ENCODE results near the gene ASAP2.

The ASAP2 gene

DNA sequence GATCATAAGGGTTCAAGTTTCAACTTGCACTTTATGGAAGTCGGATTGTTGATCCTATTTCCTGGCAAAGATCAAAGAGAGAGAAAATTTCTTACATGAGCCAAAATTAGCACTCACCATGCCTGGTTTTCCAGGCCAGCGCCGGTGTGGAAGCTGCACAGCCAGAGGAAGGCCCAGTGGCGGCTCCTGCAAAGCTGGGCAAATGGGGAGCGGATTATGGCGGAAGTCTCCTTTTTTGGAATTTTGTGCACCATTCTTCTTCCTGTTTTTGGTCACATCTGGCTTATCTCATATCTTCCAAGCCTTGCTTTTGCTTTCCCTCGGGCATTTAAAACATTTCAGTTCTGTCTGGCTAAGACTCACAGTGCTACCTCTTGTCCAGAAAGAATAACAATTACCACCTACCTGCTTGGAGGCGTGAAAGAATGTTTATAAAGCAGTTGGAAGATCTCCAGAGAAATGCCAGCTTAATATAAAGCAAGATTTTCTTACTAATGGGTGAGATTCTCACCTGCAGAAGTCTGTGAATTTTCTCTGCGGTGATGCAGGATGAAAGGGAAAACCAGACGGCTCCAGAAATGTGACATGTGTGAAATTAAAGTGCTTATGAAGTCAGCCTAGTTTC lies 94.3 kb downstream of the ASAP2 start:
- DNase-seq: no peak

DNA sequence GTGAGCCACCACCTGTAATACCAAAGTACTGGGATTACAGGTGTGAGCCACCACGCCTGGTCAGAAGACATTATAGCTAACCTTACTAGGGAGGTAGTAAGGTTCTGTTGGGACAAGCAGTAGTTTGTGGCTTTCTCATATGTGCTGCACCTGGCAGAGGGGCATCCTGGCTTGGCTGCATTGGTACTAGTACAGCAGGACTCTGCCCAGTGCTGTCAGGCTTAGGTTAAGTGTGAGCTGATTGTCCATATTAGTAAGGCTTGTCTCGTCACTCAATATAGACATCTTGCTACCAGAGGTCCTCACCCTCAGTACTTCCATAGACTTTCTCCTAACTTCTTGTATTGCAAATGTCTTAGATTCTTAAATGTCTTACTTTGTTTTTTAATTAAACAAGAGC lies 96.1 kb downstream of the ASAP2 start:
- DNase-seq: no peak

DNA sequence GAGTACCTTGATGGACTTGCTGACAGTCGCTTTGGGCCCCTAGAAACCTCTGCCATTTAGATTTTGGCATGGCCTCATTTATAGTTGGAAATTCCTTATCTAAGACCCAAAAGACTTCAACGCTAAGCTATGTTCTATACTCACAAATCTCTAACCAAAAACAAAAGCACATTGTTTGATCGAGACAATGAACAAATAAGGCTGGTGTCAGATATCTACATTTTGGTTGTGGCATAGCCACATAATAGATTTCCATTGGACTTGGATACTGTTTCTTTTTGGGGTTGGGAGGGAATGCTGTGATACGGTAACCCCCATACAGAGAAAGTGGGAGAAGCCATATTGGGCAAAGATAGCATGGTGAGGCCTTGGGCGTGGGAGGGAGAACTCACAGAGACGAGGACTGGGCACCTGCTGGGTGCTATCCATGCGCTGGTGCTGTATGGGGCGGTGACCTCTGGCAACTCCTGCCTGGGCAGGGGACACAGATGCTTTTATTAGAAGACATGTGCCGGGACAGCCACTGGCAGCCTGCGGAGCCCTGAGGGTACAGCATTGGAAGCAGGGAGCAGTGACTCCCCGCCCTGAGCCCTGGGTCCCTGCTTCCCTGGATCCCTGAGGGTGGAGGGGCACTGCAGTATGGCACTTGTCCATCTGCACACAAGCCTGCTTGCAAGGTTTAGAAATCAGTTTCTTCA lies 97.1 kb downstream of the ASAP2 start:
- DNase-seq: no peak

DNA sequence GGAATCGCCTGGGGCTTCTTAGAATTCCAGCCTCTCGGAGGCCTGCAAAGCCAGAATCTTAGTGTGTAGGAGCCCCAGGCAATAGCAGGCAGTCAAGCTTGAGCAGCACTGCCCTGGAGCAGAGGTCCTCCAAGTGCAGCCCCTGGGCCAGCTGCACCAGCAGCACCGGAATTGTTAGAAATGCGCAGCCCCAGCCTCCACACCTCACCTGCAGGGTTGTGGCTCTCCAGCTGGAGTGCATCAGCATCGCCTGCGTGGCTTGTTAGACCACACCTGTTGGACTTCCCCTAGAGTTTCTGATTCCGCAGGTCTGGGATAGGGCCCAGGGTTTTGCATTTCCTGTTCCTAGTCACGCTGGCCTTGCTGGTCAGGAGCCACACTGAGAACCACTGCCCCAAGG lies 100.3 kb downstream of the ASAP2 start:
- no peak for DNase-seq

DNA sequence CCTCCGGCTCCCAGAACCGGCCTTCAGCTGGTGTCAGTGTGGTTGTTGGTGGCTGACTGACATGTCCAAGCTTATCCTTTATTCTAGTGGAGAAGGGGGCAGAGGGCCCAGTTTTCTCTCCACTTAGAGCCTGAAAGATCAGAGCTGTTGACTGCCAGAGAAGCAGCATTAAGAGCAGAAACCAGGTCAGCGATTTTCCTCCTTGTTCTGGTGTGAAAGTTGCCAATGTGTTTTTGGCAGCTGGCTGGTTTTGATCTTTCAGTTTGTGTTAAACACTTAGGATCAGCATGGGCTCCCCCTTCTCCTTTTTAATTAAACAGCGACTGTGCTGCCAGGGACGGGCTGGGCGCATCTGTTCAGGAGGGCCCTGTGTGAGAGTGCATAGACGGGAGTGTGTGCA lies 100.9 kb downstream of the ASAP2 start:
- DNase-seq: no peak

DNA sequence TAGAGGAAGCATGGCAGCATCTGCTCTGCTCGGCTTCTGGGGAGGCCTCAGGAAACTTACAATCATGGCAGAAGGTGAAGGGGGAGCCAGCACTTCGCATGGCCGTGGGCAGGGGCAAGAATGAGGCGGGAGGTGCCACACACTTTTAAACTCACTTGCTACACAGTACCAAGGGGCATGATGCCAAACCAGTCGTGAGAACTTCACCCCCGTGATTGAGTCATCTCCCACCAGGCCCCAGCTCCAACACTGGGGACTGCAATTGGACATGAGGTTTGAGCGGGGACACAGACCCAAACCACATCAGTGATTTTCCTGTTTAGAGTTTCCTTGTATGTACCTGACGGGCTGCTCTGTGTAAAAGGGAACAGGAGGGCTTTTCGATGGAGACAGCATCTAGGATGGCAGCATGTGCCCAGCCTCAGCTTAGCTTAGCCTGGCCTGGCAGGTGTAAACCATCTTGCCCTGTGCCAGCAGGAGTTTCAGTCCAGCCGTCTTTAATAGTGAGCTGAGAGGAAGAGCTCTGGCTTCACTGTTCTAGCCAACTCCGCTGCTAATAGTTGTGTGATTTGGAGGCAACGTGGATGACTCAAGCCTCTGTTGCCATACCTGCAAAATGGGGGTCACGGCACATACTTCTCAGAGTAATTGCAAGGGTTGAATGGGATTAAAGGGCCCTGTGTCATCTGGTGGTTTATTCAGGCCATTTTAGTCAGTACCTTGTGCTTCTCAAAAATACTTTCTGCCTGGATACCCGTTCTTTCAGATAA lies 101.8 kb downstream of the ASAP2 start:
- no peak for DNase-seq

DNA sequence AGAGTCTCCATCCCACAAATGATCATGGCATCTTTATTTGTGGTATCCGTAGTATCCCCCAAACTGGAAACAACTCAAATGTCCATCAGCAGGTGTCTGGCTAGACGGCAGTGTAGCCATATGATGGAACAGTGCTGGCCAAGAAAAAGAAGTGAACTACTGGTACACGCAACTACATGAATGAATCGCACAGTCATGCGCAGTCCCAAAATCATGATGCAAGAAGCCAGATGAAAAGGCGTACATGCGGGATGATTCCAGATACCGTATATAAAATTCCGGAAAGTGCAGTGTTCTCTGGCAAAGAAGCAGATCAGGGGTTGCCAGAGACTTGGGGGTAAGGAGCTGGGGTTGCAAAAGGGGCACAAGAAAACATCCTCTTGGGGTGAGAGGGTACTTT lies 102.5 kb downstream of the ASAP2 start:
- DNase-seq: no peak

DNA sequence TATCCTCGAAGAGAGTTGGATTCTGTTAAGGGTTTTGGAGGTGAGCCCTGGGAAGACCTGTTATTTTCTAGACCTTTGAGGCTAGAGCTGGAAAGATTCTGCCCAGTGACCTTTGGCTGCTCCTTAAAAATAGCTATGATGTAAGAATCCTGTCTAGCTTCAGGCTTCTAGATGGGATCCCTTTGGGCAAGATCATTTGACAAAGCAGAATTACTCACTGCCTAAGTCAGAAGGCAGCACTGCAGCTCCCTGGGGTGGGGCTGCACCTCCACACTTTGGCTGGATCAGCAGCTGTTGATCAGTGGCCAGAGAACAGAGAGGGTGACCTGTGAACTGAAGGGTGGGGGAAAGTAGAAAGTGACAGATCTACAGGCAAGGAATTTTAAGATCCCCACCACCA lies 103.8 kb downstream of the ASAP2 start:
- no peak for DNase-seq

DNA sequence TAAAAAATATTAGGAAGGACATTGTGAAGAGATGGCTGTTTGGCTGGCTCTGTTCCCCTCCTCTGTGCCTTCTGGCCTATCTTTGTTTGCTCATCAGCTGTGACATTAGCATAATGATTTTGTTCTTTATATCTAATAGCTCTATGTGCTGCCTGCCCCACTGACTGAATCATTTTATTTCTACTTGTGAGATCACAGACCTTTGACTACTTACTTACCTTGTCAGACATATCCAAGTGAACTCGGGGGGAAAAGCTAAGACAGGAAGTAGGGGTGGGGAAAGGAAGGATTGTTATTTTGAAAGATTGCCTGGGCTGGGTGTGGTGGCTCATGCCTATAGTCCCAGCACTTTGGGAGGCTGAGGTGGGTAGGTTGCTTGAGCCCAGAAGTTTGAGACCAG lies 104.2 kb downstream of the ASAP2 start:
- DNase-seq: no peak

DNA sequence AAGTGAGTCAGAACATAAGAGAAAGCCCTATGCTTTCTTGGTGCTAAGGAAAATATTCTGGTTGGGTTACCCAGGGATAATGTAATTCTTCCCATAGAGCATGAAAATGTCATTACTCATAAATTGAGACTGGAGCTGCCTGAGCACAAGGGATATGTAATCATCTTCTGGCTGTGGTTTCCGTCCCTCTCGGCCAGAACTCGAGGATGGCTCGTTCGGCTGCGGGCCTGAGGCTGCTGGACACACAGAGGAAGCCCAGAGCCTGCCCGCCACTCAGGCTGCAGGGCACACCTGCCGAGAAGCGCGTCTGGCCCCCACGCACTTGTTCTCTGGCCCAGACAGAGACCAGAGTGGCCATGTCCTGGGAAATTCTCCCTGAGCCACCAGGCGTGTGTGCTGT lies 104.9 kb downstream of the ASAP2 start:
- no peak for DNase-seq

DNA sequence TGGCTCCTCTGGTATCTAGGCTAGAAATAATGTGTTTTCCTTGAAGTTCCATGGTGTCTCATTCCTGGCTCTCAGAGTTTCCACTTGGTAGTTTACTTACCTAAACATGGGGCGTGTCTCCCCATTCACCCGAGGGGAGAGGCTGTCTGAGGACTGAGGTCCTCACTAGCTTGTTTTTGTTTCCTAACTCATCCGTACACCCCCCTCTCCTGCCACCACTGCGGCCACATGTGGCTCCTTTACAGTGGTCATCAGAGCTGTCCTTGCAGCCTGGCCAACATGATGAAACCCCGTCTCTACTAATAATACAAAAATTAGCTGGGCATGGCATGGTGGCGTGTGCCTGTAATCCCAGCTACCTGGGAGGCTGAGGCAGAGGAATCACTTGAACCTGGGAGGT lies 106.0 kb downstream of the ASAP2 start:
- no peak for DNase-seq

DNA sequence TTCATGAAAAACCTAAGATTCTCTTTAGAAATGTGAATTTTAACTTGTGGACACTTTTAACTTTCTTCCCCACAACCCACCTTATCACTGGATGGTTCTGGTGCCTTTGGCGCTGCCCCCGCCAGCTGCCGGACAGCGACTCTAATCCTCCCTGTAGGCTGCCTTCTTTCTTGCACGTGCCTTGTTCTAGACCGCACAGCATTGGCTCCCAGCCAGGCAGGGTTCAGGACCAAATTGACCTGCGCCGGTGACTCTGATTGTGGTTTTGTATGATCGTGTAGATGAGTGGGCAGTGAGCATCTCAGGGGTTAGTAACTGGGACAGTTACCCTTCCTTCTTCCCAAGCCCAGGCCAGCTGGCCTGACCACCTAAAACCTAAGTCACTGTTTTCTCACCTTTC lies 106.8 kb downstream of the ASAP2 start:
- DNase-seq: no peak

DNA sequence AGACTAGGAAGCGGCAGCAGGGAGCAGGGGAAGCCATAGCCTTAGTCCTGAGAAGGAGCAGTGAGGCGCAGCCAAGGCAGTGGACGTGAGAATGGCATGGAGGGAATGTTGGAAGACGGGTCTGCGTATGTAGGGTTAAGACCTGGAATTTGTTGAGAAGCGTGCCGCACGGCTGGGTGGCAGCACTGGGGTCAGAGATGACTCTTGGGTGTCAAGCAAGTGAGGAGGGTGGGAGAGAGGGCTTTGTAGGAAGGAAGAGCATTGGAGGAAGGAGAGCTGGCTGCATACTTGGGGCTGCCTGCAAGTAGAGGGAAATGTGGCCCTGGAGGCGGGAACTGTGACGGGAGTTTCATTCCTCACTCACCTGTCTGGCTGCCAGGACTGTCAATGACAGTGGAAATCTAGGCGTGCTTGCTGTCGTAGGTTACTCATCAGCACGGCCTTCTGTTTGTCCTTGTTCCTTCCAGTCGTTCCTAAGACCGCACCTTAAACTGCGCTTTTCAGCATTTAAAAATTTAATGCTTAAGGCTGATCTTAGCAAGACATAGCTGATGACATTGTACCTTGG lies 108.8 kb downstream of the ASAP2 start:
- DNase-seq: no peak

DNA sequence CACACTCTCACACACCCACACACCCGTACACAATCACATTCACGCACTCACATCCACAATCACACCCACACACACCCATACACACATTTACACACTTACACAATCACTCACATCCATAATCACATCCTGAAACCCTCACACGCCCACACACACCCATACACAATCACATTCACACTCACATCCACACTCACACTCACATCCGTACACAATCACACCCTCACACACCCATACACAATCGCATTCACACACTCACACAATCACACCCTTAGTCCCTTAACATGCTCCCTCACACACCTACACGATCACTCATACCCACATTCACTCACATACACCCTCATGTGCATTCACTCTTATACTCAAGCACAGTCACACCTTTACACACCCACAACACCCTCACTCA lies 110.9 kb downstream of the ASAP2 start:
- DNase-seq: no peak

DNA sequence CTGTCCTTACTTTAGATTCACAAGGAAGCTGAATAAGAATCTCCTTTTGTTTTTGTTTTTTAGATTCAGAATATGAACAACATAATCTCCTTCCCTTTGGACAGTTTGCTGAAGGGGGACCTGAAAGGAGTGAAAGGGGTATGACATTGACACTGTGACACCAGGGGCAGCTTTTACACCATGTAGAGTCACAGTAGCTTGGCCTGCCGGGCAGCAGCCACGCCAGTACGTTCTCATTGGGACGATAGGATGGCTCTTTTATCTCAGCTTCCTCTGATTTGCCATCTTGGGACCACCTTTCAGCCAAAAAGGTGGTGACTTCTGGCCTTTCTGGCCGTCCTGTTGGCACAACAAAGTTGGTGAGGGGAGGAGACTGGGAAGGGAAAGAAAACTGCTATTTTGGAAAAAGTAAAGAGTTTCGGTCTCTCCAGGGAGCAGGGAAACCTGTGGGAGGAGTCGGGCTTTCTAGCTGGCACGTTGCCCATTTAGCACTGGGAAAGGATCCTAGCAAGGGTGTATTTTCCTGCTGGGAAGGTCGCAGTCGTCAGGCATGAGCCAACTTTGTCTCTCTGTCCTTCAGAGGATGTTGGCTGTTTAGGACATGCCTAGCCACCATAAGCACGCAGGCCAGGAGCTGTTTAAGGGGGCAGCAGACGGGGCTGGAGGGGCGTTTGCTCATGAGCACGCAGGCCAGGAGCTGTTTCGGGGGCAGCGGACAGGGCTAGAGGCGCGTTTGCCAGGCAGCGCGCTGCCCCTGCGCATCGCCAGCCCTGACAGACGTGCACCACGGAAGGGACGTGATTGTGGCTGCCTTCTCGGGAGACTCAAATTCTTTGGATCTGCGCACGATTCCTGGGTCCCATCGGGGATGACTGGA lies 112.1 kb downstream of the ASAP2 start:
- DNase-seq: peak; percentile 46

DNA sequence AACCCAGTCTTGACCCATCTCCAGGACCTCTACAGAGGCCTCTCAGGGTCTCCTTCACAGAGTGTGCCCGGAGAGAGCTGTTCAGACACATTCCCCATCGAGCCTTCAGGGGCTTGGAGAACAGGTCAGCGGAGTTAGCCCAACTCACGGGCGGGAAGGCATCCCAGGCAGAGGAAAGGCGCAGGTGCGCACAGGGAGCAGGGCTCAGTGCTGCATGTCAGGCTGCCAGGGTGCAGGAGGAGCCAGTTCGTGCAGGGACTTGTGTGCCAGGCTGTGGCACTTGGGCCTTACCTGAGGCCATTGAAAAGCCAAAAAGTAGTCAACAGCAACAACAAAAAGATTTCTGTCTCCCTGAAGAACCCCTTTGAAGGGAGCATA lies 112.7 kb downstream of the ASAP2 start:
- no peak for DNase-seq

DNA sequence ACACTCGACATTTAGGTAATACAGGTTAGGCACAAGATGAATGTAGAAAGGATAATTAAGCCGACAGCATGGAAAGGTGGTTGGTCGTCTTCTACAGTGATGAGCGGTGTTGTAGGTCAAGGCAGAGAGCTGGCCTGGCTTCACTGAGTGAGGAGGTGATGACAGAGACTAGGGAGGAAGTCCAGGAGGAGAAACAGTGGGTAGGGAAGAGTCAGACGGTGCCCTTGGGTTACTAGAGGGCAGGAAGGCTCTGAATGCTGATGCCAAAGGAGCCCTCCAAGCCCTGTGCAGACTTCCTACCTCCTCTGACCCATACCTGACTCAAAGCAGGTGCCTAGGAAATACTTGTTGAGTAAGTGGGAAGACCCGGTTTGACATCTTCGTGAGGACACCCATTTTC lies 116.0 kb downstream of the ASAP2 start:
- DNase-seq: no peak

DNA sequence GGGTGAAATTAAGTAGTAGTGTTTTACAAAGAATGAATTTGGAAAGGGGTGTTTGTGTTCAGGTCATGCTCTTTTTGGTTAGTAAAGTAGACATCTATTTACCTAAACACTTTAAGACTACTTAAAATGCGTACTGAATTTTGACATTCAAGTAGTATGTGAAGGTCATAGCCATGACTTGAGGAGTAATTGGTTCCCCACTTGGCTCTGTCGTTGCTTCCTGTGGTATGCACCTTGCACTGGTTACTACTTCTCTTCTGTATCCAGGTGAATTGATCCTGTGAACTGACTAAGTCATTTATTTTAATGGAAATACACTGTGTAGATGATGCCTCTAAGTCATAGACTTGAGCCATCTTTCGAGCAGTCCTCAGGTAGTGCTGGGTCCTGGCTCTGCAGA lies 118.8 kb downstream of the ASAP2 start:
- DNase-seq: no peak

DNA sequence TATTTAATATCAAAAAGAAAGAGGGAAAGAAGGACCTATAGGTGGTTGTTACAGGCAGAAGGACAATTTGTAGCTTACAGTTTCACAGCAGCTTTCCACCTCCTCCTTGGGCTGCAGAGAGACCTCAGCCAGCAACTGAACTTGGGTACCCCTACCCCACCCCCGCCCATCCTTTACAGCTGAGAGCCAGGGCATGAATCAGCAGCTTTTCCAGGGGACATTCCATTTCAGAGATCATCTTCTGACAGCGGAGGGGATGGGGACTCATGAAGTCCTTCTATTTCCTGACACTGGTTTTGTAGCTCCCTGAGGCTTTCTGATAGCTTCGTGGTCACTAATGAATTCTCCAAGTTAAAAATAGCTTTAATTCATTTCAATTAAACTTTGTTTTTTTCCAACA lies 120.4 kb downstream of the ASAP2 start:
- DNase-seq: peak; percentile 58

DNA sequence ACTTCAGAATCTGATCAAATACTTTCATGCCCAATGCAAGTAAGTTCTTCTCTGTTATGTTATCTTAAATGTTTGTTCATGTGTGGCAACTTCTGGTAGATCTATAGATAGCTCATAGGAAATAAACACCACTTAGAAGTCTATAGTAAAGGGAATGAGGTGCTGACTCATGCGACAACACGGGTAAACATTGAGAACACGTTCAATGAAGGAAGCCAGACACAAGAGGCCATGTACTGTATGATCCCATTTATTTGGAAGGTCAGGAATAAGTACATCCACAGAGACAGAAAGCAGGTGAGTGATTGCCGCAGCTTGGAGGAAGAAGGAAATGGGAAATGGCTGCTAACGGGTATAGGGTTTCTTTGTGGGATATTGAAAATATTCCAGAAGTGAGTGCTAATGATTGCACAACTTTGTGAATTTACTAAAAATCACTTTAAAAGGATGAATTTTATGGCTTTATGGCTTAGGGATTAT lies 121.3 kb downstream of the ASAP2 start:
- no peak for DNase-seq

DNA sequence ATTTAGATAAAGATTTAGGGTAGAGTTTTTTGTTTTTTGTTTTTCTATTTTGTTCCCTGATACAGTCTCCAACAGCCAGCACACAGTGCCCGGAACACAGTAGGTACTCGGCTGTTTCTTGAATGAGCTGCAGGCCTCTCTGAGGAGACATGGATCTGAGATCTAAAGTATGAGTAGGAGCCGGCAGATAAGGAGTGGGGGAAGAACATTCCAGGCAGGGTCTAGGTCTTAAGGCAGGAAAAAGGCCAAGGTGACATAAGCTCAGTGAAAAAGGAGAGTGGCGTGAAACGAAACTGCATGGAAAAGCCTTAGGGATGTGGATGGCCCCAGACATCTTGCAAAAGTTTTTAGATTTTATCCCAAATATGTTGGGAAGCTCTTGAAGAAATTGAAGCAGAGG lies 122.3 kb downstream of the ASAP2 start:
- DNase-seq: no peak

DNA sequence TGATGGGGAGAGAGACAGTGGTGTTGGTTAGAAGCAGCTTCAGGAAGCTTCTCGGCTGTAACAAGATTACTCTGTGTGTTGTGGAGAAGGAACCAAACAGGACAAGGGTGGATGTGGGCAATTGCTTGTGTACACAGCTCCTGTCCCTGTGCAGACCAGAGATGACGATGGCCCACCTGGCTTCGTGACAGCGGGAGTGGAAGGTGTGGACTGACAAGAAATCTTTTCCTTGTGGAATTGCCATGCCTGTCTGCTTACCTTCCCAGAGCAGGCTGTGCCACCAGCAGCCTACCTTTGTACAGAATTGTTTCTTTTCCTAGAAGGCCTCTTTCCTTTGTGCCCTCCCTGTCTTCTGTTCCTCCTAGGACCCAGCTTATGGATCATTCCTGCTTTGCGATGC lies 122.9 kb downstream of the ASAP2 start:
- no peak for DNase-seq
